NCI-H774 (cell line): Measurements from ENCODE around the gene B4GALNT1.
A peak's percentile ranks its signal among the peaks of the same experiment; 100 is the strongest.
"Not testable (repeated sequence)": the region's sequence is repeated elsewhere in the genome, so short reads cannot be mapped to it uniquely, and the experiment has no call there.

Experiments
- DNase-seq: peaks from one replicate; lab custom pipeline; 2025; lab: John Stamatoyannopoulos, UW

The B4GALNT1 gene

DNA sequence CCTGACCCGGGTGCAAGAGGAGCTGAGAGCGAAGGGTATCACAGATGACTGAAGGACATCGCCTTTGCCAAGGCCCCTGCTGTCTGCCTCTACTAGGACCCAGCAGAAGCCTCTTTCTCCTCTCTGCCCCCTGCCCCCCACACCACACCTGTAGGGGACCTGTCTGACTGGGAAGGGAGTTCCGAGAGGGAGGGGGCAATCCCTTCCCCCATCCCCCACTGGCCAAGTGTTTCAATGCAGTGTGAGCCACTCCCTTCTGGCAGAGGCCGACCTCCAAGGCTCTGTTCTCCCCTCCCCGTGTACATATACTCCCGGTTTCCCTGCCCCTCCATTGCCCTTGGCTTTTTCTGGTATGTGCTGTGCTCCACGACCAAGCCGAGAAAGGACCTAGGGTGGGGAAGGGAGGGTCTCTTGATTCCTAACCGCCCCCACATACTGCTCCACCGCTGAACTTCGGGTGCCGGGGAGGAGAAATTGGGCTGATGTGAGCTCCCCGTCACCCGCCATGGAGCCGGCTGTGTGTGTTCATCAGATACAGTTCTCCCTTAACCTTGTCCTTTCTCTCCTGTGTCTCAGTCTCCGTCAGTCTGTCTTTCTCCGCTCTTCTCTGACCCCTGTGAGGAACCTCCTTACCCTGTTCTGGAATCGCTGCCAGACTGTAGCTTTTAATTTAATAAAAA is 23.8 kb downstream of the B4GALNT1 start:
- no peak for DNase-seq

DNA sequence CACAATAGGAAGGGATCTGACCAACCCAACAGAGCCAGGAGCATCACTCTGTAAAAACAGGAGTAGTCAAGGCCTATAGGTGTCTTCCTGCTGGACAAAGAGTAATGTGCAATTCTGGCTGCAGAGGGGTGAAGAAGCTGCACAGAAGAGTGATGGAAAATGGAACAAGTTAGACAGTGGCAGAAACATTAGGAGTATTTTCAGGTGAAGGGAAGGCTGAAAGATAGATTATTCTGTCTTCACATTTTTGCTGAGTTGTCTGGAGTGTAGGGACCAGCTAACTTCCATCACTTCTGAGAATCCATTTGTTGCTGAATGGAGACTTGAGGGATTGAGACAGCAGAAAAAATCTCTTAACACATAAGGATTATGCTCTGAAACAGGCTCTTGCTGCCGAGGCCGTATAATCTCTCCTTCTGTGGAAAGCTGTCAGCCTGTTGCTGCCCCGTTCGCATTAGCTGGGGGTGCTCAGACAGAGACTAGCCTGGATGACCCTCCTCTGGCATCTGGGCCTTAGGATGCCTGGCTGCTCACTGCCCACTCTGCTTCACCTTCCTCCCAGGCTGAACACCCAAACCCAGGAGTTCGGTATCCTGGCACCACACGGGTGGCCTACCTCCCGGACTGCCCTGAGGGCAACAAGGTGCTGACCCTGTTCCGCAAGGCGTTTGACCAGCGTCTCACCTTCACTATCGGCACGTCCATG is 24.9 kb downstream of the B4GALNT1 start:
- no peak for DNase-seq

DNA sequence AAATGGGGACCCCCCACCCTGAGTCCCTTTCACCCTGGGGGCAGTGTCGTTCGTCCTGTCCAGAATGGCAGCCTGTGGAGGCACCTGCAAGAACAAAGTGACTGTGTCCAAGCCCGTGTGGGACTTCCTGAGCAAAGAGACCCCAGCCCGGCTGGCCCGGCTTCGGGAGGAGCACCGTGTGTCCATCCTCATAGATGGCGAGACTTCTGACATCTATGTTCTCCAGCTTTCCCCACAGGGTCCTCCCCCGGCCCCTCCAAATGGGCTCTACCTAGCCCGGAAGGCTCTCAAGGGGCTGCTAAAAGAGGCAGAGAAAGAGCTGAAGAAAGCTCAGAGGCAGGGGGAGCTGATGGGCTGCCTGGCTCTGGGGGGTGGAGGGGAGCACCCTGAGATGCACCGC is 26.2 kb downstream of the B4GALNT1 start:
- no peak for DNase-seq

DNA sequence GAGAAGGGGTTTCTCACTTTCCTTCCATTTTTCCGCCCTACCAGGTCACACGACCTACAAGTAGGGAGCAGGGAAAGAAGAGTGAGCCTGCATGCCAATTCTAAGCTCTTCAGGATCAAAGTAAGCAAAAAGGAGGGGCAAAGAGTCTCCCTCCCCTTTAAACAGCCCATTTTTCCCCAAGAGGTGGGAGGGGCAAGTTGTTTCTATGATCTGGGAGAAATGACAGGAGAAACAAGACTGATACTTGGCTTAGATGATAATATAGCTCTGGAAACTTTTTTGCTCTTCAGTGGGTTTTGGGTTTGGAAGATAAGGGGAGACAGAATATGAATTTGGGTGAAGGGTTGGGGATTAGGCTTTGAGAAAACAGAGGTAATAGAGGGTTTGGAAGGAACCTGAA is 26.6 kb downstream of the B4GALNT1 start:
- no peak for DNase-seq

DNA sequence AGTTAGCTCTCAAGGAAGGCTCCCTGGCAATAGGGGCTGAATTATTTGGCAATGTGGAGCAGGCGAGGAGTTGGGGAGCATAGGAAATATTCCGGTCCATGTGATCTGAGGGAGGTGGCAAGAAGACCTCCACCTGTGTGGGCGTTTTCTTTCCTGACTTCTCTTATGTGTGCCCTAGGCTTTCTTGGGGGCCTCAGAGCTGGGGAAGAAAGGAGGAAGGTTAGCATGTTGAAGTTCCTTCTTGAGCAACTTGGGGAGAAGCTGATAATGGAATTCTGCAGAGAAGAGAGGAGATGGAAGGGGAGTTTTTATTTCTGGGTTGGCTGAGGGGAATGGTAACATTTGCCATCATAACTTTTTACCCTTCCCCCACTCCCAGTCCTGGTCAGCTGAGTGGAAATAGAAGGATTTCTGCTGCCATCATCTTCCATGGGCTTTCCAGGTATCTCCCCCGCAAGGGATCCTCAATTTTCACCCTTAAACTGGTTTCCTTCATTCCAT is 27.1 kb downstream of the B4GALNT1 start:
- no peak for DNase-seq

DNA sequence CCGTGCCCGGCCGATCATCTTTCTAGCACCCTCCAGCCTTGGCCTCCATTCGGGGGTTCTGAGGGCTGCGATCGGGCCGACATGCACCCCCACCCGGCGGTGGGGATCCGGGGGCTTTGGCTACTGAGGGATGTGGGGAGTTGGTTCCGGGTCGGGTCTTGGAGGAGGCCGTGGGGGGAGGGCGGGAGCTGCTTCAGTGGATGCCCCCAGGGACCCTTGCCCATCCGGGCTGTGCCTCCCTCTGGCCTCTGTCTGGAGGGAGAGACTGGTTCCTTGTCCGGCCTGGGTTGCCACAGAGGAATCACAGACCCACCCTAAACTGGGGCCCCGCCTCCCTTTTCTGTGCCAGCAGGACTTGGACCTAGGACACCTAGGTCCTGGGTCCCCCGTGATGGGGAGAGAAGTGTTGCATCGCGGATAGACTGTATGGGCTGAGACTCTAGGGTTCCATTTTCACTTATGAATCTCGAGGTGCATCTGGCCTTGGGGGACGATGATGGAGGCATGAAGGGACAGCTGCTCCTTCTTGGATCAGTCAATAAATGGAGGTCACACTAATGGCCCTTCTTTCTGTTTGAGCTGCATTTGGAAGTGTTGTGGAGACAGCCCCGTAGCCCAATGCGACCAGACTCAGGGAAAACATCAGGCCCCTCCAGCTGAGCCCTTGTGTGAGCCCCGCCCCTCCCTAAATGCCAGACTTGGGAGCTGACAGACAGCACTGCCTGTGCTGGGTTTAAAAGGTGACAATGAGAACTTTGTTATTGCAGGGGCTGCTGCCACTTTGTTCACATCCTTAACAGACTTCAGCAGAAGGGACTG is 27.8 kb downstream of the B4GALNT1 start:
- DNase-seq, result no peak

DNA sequence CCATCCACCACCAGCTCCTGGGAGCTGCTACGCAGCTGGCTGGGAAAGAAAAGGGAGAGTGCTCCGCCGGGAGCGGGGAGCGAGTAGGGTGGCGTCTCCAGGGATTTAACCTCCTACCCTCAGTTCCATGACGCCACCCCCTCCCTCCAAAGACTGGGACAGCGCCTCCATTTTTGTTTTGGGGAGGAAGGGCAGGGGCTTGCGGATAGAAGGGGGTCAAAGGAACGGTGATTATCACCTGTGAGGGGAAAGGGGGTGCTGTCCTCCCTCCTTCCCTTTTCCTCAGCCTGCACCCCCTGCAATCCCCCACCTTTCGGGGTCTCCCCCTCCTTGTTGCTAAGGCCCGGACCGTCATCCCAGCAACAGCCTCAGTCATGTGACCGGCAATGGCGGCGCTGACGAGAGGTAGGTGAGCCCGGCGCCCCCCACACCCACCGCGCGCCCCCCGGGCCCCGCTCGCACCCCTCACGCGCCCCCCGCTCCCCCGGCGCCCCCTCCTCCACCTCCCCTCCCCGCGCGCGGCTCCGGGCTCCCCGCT is 28.5 kb downstream of the B4GALNT1 start, which contains the start of gene DTX3:
DTX3 (plus strand) TSS at position 371 of the 538 bp plus-strand sequence. CDS start 1,694 bp downstream, outside the sequence.
- peak; percentile 38 for DNase-seq

DNA sequence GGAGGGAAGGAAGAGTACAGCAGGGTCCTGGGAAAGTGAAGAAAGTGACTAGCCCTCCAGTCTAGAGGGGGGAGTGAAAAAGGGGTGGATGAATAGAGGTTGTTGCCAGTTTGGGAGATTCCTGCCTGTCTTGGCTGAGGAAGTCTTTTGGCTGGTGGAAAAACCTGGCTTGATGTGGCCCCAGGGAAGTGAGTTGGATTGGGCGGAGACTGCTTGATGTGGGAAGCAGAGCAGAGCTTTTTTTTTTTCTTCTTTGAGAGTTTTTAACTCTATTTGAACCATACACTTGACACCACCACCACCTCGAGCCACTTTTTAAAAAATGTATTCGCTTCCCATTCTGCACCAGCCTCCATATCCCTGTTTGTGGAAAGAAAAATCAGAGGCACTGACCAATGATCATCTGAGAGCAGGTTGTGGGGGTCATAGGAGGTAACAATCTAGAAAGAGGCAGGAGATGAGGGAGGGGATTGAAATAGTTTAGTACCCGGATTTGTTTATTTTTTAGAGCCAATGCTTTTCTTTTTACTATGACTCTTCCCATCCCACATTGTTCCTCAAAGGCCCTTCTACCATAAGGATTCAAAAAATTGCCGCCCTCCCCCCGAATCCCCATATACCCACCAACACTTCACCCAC is 29.1 kb downstream of the B4GALNT1 start:
- peak; percentile 1 for DNase-seq

DNA sequence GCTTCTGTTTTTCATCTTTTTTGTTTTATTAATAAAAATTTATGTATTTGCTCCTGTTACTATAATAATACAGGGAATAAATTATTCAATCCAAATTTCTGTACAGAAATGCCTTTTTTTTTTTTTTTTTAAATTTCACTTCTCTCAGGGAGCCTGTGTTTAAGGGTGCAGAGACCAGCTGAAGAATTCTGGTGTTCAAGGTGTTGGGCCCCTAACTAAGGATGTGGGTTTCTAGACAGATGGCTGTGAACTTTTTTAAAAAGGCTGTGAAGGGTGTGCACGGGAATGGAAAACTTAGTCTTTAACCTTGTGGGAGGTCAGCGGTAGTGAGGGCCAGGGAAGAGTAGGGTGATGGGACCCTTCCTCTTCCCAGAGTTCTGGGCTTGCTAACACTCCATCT is 29.7 kb downstream of the B4GALNT1 start:
- no peak for DNase-seq

DNA sequence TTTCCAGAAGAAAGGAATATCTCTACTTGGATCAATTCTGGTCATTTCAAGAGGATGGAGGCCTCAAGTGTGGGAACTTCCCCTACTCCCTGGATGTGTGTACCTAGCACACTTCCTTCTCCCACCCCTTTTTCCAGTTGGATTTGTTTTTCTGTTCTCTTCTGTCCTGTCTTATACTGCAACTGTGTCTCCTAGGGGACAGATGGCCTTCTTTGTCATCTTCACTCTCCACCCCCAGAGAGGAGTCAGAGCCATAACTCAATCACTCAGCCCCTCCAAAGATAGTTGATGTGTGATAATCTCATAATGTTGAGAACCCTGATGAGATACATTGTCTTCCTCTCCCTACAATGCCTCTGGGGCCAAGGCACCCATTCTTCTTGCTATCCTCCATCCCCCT is 30.5 kb downstream of the B4GALNT1 start:
- no peak for DNase-seq

DNA sequence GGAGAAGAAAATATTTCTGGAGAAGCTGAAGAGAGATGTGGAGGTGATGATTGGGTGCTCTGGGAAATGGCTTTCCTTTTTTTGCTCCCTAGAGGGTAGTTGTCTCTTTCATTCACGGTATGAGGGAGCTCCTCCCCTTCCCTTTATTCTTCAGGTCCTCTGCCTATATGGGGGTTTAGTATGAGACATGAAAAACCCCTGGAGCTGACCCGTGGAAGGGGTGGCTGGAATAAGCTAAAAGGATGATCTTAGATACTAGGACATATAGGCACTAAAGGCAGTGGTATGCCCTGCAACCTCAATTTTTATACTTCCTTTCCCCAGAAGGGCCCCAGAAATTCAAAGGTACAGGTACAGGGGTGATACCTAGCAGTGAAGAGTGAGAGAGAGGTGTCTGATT is 32.6 kb downstream of the B4GALNT1 start:
- no peak for DNase-seq

DNA sequence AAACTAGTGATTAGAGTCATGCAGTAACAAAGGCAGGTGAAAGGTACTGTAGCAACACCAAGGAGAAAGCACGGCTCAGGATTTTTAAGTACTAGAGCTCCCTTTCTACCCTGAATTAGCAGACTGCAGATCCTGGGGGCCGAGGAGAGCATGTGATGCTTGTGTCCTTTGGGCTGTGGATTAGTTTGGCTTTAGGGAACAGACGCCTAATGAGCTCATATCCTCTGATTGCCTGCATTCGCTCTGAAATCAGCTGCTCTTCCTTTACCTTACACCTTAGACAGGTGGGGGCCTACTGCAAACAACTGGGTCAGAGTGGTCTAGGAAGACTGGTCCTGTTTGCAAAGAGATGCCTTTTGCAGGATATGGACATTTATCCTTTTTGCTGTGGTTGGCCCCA is 39.8 kb downstream of the B4GALNT1 start:
- no peak for DNase-seq

DNA sequence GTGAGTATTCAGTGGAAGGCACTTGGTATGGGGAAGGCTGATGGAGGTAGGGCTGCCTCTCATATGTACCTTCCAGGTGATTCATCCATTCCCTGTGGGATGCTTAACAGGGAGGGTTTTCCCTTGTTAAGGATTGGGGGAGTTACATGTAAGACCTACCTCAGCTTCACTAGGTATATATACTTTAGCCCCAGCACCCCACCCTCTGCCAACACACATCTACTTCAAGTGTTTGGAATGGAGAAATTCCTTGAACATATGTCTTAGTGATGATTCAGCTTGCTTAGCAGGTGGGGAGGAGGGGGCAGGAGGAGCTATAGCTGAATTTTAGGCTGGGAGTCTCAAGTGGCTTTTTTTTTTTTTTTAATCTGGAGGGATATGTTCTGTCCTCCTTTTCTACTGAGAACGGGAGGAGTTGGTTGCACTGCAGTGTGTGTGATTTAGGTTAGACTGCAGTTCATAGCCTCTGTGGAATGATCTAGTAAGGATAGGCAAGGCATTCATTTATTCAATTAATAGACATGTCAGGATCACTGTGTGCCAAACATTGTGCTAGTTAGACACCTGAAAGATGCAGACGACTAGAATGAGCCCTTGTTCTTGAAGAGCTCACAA is 40.3 kb downstream of the B4GALNT1 start:
- DNase-seq, result no peak

DNA sequence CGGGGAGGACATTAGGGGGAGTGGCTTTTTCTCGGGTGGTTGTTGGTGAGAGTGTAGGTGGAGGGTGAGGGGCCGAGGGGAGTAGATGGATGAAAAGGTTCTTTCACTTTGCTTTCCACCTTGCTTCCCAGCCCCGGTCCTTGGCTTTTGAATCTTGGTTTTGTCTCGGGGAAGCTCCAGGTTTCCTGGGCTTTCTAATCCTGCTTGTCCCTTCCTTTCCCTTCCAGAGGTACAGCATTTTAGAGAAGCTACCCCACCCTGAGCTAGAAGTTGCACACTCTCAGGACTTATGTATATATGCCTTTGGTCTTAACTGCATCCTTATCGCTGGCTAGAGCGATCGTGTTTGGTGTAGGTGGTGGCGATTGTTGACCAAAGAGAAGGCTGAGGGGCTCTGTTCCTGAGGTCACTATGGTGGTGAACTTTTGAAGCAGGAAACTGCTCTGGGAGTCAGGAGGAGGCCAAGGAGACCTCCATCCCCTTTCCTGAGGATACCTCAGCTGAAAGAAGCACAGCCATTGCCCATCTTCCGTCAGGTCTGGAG is 41.1 kb downstream of the B4GALNT1 start:
- DNase-seq, result no peak

DNA sequence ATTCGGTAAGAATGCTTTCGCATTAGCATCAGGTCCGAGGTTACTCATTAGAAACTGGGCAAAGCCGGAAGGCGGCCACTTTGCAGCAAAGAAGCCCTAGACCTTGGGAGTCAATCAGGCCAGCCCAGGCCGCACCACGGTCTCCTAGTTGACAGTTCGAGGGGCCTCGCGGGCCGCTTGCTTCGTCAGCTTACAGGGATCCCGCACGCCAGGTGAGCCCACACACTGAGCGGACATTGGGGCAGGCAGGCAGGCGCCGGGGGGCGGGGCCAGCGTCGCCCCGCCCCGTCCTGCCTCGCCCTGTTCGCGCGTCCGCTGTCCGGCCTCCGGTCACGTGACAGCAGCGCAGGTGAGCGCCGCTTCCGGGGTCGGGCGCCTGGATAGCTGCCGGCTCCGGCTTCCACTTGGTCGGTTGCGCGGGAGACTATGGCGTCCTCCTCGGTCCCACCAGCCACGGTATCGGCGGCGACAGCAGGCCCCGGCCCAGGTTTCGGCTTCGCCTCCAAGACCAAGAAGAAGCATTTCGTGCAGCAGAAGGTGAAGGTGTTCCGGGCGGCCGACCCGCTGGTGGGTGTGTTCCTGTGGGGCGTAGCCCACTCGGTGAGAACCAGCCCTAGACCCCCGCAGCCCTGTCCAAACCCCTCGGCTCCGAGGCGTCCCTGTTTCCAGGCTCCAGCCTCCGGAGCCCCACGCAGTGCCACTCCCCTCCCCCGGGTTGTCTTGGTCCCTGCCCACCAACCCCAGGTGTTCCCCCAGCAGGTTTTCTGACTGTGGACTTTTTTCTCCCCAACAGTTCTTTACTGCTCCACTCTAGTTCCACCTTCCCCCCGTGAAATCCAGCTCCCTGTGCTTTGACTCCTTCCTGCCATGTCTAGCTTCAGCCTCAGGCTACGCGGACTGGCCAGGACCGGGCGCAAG is 41.9 kb downstream of the B4GALNT1 start, which contains the start of gene PIP4K2C:
PIP4K2C (plus strand) TSS at position 329 of the 918 bp plus-strand sequence; CDS start at position 427, 98 bp downstream.
- peak; percentile 94 for DNase-seq

DNA sequence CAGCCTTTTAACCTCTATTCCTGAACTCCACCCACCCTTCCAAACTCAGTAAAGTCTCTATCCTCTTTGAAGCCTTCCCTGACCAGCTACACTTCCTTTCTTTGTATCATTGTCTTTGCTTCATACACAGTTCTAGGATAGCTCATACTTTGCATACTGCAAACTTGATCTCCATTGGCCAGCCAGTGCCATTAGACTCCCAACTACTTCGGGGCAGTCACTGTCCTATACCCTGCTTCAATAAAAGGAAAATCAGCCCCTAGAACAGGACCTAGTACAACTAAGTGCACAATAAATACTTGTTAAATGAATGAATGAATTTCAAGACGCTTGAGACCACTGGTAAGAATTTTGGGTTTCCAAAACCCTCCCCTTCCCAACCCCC is 42.5 kb downstream of the B4GALNT1 start:
- no peak for DNase-seq

DNA sequence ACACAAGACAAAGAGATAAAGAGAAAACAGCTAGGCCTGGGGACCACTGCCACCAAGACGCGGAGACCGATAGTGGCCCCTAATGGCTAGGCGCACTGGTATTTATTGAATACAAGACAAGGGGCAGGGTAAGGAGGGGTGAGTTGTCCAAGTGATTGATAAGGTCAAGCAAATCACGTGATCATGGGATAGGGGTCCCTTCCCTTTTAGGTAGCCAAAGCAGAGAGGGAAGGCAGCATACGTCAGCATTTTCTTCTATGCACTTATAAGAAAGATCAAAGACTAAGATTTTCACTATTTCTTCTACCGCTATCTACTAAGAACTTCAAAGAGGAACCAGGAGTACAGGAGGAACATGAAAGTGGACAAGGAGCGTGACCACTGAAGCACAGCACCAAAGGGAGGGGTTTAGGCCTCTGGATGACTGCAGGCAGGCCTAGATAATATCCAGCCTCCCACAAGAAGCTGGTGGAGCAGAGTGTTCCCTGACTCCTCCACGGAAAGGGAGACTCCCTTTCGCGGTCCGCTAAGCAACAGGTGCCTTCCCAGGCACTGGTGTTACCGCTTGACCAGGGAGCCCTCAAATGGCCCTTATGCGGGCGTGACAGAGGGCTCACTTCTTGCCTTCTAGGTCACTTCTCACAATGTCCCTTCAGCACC is 43.9 kb downstream of the B4GALNT1 start:
- not testable (repeated sequence) for DNase-seq

DNA sequence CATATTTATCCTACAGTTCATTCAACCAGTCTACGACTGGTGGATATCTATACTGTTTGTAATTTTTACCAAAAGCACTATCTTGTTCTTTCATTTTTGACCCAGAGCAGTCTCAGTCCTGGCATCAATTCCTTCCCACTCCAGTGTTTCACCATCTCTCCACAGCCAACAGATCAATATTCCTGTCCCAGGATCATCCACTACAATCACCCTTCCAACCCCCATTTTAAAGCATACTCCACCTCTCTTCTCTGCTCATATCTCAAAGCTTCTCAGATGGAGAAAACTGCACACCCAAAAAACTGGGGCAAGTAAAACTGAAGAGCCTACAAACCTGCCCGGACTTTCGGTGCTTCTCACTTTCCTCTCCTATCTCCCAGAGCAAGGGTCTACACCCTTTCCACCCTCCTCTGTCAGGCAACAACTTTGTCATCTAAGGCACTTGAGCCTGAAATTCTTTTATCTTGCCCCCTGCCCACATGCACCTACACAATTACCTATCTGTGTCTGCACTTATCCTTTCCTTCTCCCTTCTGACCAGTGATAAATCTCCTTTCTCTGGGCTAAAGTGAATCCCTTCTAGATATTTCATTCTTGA is 46.1 kb downstream of the B4GALNT1 start:
- no peak for DNase-seq

DNA sequence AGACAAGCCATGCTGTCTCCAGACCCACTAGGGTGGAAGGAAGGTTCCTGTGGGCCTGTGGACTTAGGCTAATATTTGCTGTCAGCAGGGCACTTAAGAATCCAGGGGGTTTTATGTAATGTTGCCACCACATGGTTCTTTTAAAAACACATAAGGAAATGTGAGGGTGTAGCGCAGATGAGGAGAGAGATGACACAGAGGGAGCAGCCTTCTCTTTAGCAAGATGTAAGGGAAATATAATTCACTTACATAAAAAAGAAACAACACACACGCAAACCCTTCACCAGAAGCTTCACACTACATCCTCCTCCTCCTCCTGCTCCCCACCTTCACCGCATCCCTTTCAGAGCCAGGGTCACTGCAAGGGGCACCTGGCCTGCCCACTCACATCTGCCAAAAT is 46.9 kb downstream of the B4GALNT1 start:
- no peak for DNase-seq
